Muscle of leg (tissue), 11 donors: ENCODE results near the gene RNF166. TPM values are rescaled to one million over a fixed set of nuclear protein-coding genes. Genes with fewer than 3 reads are reported as not detected.

ENCODE experiments used
- DNase-seq: peaks from one replicate; pipeline ENCODE4 v3.0.0; 2013
- H3K27ac ChIP-seq: one replicate; pipeline ENCODE4 v1.5.1; 2013; ENCODE audit warnings: mild to moderate bottlenecking, low read length, control low read depth
- H3K27me3 ChIP-seq: one replicate; pipeline ENCODE4 v1.6.1; 2013; ENCODE audit warnings: low read length; ENCODE audit not compliant: control insufficient read depth, insufficient read depth
- H3K36me3 ChIP-seq: one replicate; pipeline ENCODE4 v1.6.1; 2013; ENCODE audit warnings: low read length; ENCODE audit not compliant: control insufficient read depth, insufficient read depth
- H3K4me1 ChIP-seq: one replicate; pipeline ENCODE4 v1.6.1; 2013; ENCODE audit warnings: low read length; ENCODE audit not compliant: control insufficient read depth, insufficient read depth
- H3K4me3 ChIP-seq: one replicate; pipeline ENCODE4 v1.5.1; 2013; ENCODE audit warnings: low read length, control low read depth
- H3K9me3 ChIP-seq: replicated peaks from 2 replicates; pipeline ENCODE4 v1.6.1; 2013; ENCODE audit warnings: low read depth, low read length; ENCODE audit not compliant: control insufficient read depth
- WGBS: methylation state at CpG from one replicate; pipeline ENCODE4 v1.1.5; 2013; ENCODE audit warnings: missing lambda C conversion rate; ENCODE audit not compliant: insufficient coverage; 5-methylcytosine and 5-hydroxymethylcytosine counted together
- polyA plus RNA-seq, 8 donors: library from polyadenylated mRNA; unstranded; fragments of 120-200 nt; gene quantifications; one replicate each; pipeline versions ENCODE4 v1.2.1 to v1.2.3, GENCODE V29; 2013; ENCODE audit warnings: inconsistent platforms in 1 of 8, low replicate concordance in 1 of 8; ENCODE audit not compliant: insufficient read length in 8 of 8, insufficient read depth in 1 of 8
- total RNA-seq: library from RNA; stranded (reverse); fragments of 120-200 nt; gene quantifications from one replicate; pipeline ENCODE4 v1.2.4, GENCODE V29; 2013

The RNF166 gene
- total and polyA plus RNA-seq, 9 donors = 13.9 to 21.8 (median 17.6) TPM

DNA sequence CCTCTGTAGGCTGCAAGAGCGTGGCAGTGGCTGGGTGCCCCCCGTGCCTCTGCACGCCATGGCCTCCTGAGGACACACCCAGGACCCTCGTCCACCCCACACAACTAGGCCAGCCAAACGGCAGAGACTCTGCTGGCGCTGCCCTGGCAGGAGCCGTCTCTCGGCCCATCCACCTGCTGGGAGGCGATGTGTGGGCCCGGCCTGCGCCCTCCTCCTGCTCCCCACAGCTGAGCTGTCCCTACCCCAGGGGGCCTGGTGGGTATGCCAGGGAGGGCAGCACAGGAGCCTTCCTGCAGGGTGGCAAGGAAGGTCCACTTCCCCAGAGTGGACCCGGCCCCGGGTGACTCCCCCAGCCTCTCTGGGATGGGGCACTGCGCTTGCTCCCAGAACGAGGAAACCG lies 7.0 kb downstream of the RNF166 start:
- Histone ChIP-seq H3K36me3 (peaks cover 70% of the 10 kb centered on the region), H3K4me3 (no peak overlapping the region), H3K27ac (no peak overlapping the region), H3K9me3 (no peaks in the 10 kb centered on the region), H3K27me3 (no peaks in the 10 kb centered on the region), H3K4me1 (peaks cover 40% of the 10 kb centered on the region)
- 92% methylated on average over 11 of the region's 16 CpGs for WGBS
- DNase-seq = no peak

- H3K27ac ChIP-seq = no peak overlapping the region
- no peaks in the 10 kb centered on the region for H3K27me3 ChIP-seq
- WGBS = 95% methylated on average over 25 of the region's 25 CpGs
- H3K9me3 ChIP-seq = no peaks in the 10 kb centered on the region
- H3K4me3 ChIP-seq = no peak overlapping the region
- peaks cover 36% of the 10 kb centered on the region for H3K4me1 ChIP-seq
- DNase-seq = no peak
- H3K36me3 ChIP-seq = peaks cover 70% of the 10 kb centered on the region
Measured at GRCh38 chr16:88698646-88699045, 7.6 kb downstream of the RNF166 start.

DNA sequence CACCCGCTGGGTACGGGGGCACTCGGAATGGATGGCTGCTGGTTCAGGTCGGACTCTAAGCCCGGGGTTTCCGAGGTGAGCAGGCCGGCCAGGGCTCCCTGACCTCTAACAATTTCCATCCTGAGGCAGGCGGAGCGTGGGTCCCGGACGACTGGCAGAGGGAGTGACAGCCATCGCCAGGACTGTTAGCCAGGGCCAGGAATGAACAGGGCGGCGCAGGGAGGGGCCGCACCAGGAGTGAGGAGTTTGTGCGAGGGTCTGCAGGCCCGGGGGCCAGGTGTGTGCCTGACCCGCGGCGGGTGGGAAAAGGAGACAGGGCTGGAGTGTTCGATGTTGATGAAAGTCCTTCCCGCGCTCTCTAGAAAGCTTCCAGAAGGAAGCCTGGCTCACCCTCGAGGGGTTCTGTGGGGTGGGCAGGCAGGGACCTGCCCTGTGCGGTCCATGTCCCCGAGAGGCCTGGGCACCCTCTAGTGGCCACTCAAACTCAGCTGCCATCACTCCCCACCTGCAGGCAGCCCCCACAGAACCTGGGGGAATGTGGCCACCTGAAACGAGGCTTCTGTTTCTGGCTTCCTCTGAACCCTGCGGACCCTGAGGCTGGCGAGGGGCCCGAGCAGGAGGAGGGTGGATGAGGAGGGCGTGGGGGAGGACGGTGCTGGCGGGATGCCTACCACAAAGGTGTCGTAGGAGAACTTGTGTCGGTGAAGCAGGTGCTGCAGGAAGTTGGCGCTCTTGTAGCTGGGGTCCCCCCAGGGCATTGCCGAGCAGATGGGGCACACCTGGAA lies 8.2 kb downstream of the RNF166 start:
- Histone ChIP-seq H3K27ac (no peak overlapping the region), H3K9me3 (no peaks in the 10 kb centered on the region), H3K4me3 (no peak overlapping the region), H3K4me1 (peaks cover 33% of the 10 kb centered on the region), H3K36me3 (peaks cover 70% of the 10 kb centered on the region), H3K27me3 (no peaks in the 10 kb centered on the region)
- WGBS = 85% methylated on average over 28 of the region's 37 CpGs
- DNase-seq = no peak

- Histone ChIP-seq H3K27me3 (no peaks in the 10 kb centered on the region), H3K36me3 (peaks cover 64% of the 10 kb centered on the region), H3K9me3 (no peaks in the 10 kb centered on the region), H3K27ac (no peak overlapping the region), H3K4me1 (peaks cover 31% of the 10 kb centered on the region), H3K4me3 (no peak overlapping the region)
- 92% methylated on average over 42 of the region's 47 CpGs for WGBS
- DNase-seq = no peak
Measured at GRCh38 chr16:88697116-88697830, 8.9 kb downstream of the RNF166 start.

GRCh38 chr16:88696441-88696840 lies 9.8 kb downstream of the RNF166 start:
- Histone ChIP-seq H3K36me3 (peaks cover 58% of the 10 kb centered on the region), H3K27ac (peak overlapping the region; percentile 37), H3K4me3 (no peak overlapping the region), H3K27me3 (no peaks in the 10 kb centered on the region), H3K4me1 (peaks cover 23% of the 10 kb centered on the region), H3K9me3 (no peaks in the 10 kb centered on the region)
- 86% methylated on average over 8 of the region's 14 CpGs for WGBS
- DNase-seq = no peak

- DNase-seq = peak; percentile 44
- Histone ChIP-seq H3K9me3 (no peaks in the 10 kb centered on the region), H3K36me3 (peaks cover 52% of the 10 kb centered on the region), H3K4me3 (no peak overlapping the region), H3K27ac (peak overlapping the region; percentile 77), H3K27me3 (no peaks in the 10 kb centered on the region), H3K4me1 (peaks cover 19% of the 10 kb centered on the region)
- WGBS = 88% methylated on average over 6 of the region's 7 CpGs
Measured at GRCh38 chr16:88695753-88696152, 10.5 kb downstream of the RNF166 start.

DNA sequence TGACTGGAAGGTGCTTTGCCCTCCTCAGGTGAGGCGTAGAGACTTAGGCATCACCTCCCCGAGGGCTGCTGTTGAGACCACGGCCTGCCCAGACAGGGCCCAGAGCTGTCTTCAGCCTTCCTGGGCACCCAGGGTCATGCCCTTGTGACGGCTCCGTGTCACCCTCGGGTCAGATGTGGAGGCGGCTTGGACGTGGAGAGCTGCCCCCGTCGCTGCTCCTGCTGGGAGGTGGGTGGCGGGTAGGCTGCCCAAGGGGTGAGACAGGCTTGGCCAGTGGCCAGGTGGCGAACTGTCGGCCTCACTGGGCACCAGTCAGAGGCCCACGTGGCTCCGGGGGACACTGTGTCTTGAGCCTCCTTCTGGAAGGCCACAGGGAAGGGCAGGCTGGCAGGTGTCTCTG lies 11.0 kb downstream of the RNF166 start:
- H3K36me3 ChIP-seq = peaks cover 49% of the 10 kb centered on the region
- peak overlapping the region; percentile 77 for H3K27ac ChIP-seq
- no peak for DNase-seq
- H3K27me3 ChIP-seq = no peaks in the 10 kb centered on the region
- no peaks in the 10 kb centered on the region for H3K9me3 ChIP-seq
- H3K4me3 ChIP-seq = no peak overlapping the region
- 85% methylated on average over 15 of the region's 15 CpGs for WGBS
- peaks cover 19% of the 10 kb centered on the region for H3K4me1 ChIP-seq

- H3K9me3 ChIP-seq = no peaks in the 10 kb centered on the region
Measured at GRCh38 chr16:88694221-88695087, 11.8 kb downstream of the RNF166 start.

GRCh38 chr16:88693420-88694177 lies 12.6 kb downstream of the RNF166 start:
- no peak for DNase-seq
- H3K27me3 ChIP-seq = peaks cover 1% of the 10 kb centered on the region
- H3K27ac ChIP-seq = no peak overlapping the region
- WGBS = 86% methylated on average over 25 of the region's 39 CpGs
- no peak overlapping the region for H3K4me3 ChIP-seq
- peaks cover 33% of the 10 kb centered on the region for H3K36me3 ChIP-seq
- H3K9me3 ChIP-seq = no peaks in the 10 kb centered on the region
- H3K4me1 ChIP-seq = peaks cover 21% of the 10 kb centered on the region

More at GRCh38 chr16:88694221-88695087, 11.8 kb downstream of the RNF166 start:
- Histone ChIP-seq H3K27me3 (no peaks in the 10 kb centered on the region), H3K4me1 (peaks cover 19% of the 10 kb centered on the region), H3K4me3 (no peak overlapping the region), H3K36me3 (peaks cover 42% of the 10 kb centered on the region), H3K27ac (no peak overlapping the region)
- WGBS = 74% methylated on average over 34 of the region's 37 CpGs
- DNase-seq = no peak
